HG02870 (cell line): Measurements from ENCODE around the gene CFAP126.
A peak's percentile ranks its signal among the peaks of the same experiment; 100 is the strongest.
"Not testable (repeated sequence)": the region's sequence is repeated elsewhere in the genome, so short reads cannot be mapped to it uniquely, and the experiment has no call there.

ENCODE experiments used
- ATAC-seq: cut with Tn5 transposase; IDR thresholded peaks from one replicate; pipeline ENCODE4 v1.9.1; 2021; ENCODE audit warnings: mild to moderate bottlenecking, moderate library complexity; ENCODE audit not compliant: unreplicated experiment

Gene CFAP126

GRCh38 chr1:161367684-161368400, at the start of gene CFAP126:
Gene CFAP126 (minus strand): TSS chr1:161367876. CDS start chr1:161367868, 8 bp downstream.
- ATAC-seq: peak; percentile 97

- ATAC-seq: not testable (repeated sequence)
These were observed 45.4 kb upstream of the CFAP126 start for GRCh38 chr1:161413050-161413449.

GRCh38 chr1:161410636-161410970, 42.9 kb upstream of the CFAP126 start:
- not testable (repeated sequence) for ATAC-seq

GRCh38 chr1:161409848-161410635, 42.4 kb upstream of the CFAP126 start:
- ATAC-seq: not testable (repeated sequence)

- ATAC-seq: no peak
These were observed 40.9 kb upstream of the CFAP126 start for GRCh38 chr1:161408429-161409052.

GRCh38 chr1:161407451-161407985, 39.8 kb upstream of the CFAP126 start:
- ATAC-seq: no peak

GRCh38 chr1:161406551-161406950, 38.9 kb upstream of the CFAP126 start:
- ATAC-seq: not testable (repeated sequence)

- no peak for ATAC-seq
These were observed 36.4 kb upstream of the CFAP126 start for GRCh38 chr1:161404051-161404597.

GRCh38 chr1:161402446-161402845, 34.8 kb upstream of the CFAP126 start:
- ATAC-seq: no peak

- peak; percentile 77 for ATAC-seq
These were observed 31.8 kb upstream of the CFAP126 start for GRCh38 chr1:161399257-161399998.

GRCh38 chr1:161398900-161399256, 31.2 kb upstream of the CFAP126 start:
- ATAC-seq: no peak

GRCh38 chr1:161397038-161397437, 29.4 kb upstream of the CFAP126 start:
- ATAC-seq: not testable (repeated sequence)

GRCh38 chr1:161393151-161393550, 25.5 kb upstream of the CFAP126 start:
- no peak for ATAC-seq

GRCh38 chr1:161391611-161392010, 23.9 kb upstream of the CFAP126 start:
- no peak for ATAC-seq

- not testable (repeated sequence) for ATAC-seq
These were observed 23.5 kb upstream of the CFAP126 start for GRCh38 chr1:161391136-161391535.

- ATAC-seq: no peak
These were observed 22.8 kb upstream of the CFAP126 start for GRCh38 chr1:161390559-161390858.

GRCh38 chr1:161389691-161390558, 22.2 kb upstream of the CFAP126 start:
- peak; percentile 75 for ATAC-seq

GRCh38 chr1:161389158-161389557, 21.5 kb upstream of the CFAP126 start:
- not testable (repeated sequence) for ATAC-seq

- no peak for ATAC-seq
These were observed 21.0 kb upstream of the CFAP126 start for GRCh38 chr1:161388639-161389038.
